ENCODE results near the gene KCTD19.

Gene KCTD19

DNA sequence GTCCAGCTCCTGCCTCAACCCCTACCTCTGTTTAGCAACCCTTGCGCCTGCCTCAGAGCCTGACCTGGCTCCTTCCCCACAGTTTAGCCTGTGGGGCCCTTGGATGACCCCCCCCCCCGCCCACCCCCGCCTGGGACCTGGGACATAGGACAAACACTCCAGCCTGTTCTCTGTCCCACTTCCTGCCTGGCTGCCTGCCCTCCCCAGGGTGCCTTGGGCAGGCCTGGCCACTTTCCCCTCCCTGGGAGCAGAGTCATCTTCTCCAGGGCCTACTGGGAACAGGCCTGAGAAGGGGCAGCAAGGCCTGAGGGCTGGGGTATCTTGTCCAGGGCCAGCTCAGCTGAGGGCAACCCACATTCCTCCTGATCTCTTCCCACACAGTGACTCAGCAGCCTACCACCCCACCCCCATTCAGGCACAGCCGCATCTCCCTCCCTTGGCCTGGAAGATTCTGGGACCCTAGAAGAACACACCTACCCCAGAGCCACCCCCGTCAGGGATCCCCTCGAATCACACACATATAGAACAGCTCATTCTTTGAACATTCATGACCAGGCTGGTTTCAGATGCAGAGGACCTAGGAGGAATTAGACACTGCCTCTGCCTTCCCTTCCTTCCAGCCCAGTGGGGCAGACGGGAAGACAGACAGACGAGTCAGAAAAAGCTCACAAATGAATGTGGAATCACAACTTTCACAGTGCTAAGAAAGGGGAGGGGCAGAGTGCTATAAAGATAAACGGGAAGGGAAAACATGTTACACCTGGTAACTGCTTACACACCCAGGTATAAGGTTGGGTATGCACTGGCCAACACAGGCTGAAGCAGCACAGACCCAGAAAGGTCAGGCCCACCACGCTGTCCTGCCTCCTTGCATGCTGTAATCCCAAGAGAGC is 85.3 kb downstream of the KCTD19 start:
- DNase-seq: peak; percentile 65

- DNase-seq: no peak
These were observed 86.0 kb downstream of the KCTD19 start for GRCh38 chr16:67240506-67240905.

All from amniotic stem cell (primary cell).